Pancreas (tissue), 10 donors: ENCODE results near the gene UBAC1. TPM values are rescaled to one million over a fixed set of nuclear protein-coding genes. Genes with fewer than 3 reads are reported as not detected.

Experiments used
- ATAC-seq, 4 donors: fragments of 200-7000 bp; cut with Tn5 transposase; one replicate each; pipeline versions ENCODE4 v1.8.0 to v1.9.1; 2020; ENCODE audit warnings: mild to moderate bottlenecking in 4 of 4, moderate library complexity in 4 of 4
- DNase-seq, 6 donors: peaks; one replicate each; pipeline ENCODE4 v3.0.0-alpha.2; 2020
- FAIRE-seq: peaks from 2 replicates; lab custom pipeline; 2012; peaks lifted over from hg19 to GRCh38; lab: Jason Lieb, UNC
- H3K27ac ChIP-seq, 4 donors: fragments of 200-600 bp; sonication (generic); 1 replicate in 3 of 4; 2 replicates in 1 of 4; pipeline versions ENCODE4 v1.5.0 to v1.8.0; 2020
- H3K27me3 ChIP-seq, 4 donors: fragments of 200-600 bp; one replicate each; pipeline ENCODE4 v1.8.0; 2021
- H3K36me3 ChIP-seq, 3 donors: fragments of 200-600 bp; sonication (generic) in 1 of 3; one replicate each; pipeline versions ENCODE4 v1.5.0 to v1.8.0; 2020 to 2021
- H3K4me1 ChIP-seq, 3 donors: fragments of 200-600 bp; one replicate each; pipeline ENCODE4 v1.8.0; 2021
- H3K4me3 ChIP-seq, 4 donors: fragments of 200-600 bp; sonication (generic) in 2 of 4; one replicate each; pipeline versions ENCODE4 v1.5.0 to v1.8.0; 2020 to 2021
- H3K9me3 ChIP-seq, 4 donors: fragments of 200-600 bp; one replicate each; pipeline ENCODE4 v1.8.0; 2021
- CTCF ChIP-seq, 4 donors: fragments of 200-600 bp; sonication (generic) in 3 of 4; IDR thresholded peaks; one replicate each; pipeline versions ENCODE4 v1.5.0 to v1.8.0; 2021; ENCODE audit warnings: antibody characterized with exemption in 4 of 4
- WGBS, 2 donors: extraction: QIAGEN DNeasy Blood & Tissue Kit; methylation state at CpG; one replicate each; pipeline ENCODE4 v1.1.7; 2013; 5-methylcytosine and 5-hydroxymethylcytosine counted together
- intact Hi-C, 3 donors: fragments of 100-400 bp; cut with DNase I; formaldehyde crosslinking; loops; one replicate each; pipeline versions ENCODE4 v1.11.1 to v1.14.2; 2022
- polyA plus RNA-seq, 2 donors: library from polyadenylated mRNA; stranded (reverse); fragments of 200-250 nt; gene quantifications; one replicate each; pipeline ENCODE4 v1.2.3, GENCODE V29; 2013
- total RNA-seq, 6 donors: library from RNA; stranded (reverse); fragmentation: NEBNext Ultra II Directional in 4 of 6; extraction: Animal tissue kit (Norgen Biotek cat#: 25700) in 4 of 6; gene quantifications; one replicate each; pipeline versions ENCODE4 v1.2.1 to v1.2.4, GENCODE V29; 2021 to 2023
- donor health status: healthy with polysubstance abuse.
- donor health status: DM: no; HTN: no; CAD: no; lungs with moderate emphysema.
- donor health status: DM: no; HTN: no; CAD: no.
- donor health status: control.
- donor health status: control.
- donor health status: Bipolar disorder and iron deficiency.
- donor health status: DM: yes; HTN: yes; CAD: no.
- donor health status: DM: no; HTN: no; CAD: no.
- donor health status: DM: no; HTN: no; CAD: no.
- donor health status: DM: yes; HTN: yes; CAD: no.

UBAC1 gene
- total and polyA plus RNA-seq, 8 donors, result 9.8 to 33.7 (median 14.4) TPM

- ATAC-seq (no peak), DNase-seq (peak in 1 of 6 donors; percentile 34), FAIRE-seq (no peak)
- WGBS, 2 donors, result 90 to 91% methylated on average over 22 to 23 of the region's 23 CpGs
- intact Hi-C loops, result no loop called here
- TF ChIP-seq CTCF (IDR thresholded peaks at IDR 0.05), result no peak
- Histone ChIP-seq H3K4me1 (no peaks in the 10 kb centered on the region), H3K4me3 (no peak overlapping the region), H3K9me3 (no peaks in the 10 kb centered on the region), H3K36me3 (peaks cover 0 to 7% (median 0%) of the 10 kb centered on the region in 3 donors), H3K27me3 (no peaks in the 10 kb centered on the region), H3K27ac (no peak overlapping the region)
Measured at GRCh38 chr9:135928074-135928730, 33.0 kb downstream of the UBAC1 start.

GRCh38 chr9:135927195-135928013 is 33.8 kb downstream of the UBAC1 start:
- no peak for FAIRE-seq
- intact Hi-C loops, result no loop called here
- WGBS, 2 donors, result 89 to 94% methylated on average over 25 of the region's 25 CpGs
- no peak for ATAC-seq
- no peaks in the 10 kb centered on the region for H3K4me1 ChIP-seq
- H3K27ac ChIP-seq, result no peak overlapping the region
- no peak overlapping the region for H3K4me3 ChIP-seq
- TF ChIP-seq CTCF (IDR thresholded peaks at IDR 0.05), result no peak
- DNase-seq, result peak in 1 of 6 donors; percentile 50
- H3K9me3 ChIP-seq, result no peaks in the 10 kb centered on the region
- H3K27me3 ChIP-seq, result no peaks in the 10 kb centered on the region
- peaks cover 0 to 7% (median 0%) of the 10 kb centered on the region in 3 donors for H3K36me3 ChIP-seq

GRCh38 chr9:135926402-135927194 is 34.6 kb downstream of the UBAC1 start:
- peak in 3 of 4 donors; percentile 72 to 79 (median 73) for ATAC-seq
- no peak overlapping the region for H3K4me3 ChIP-seq
- no peak for FAIRE-seq
- H3K36me3 ChIP-seq, result peaks cover 0 to 7% (median 0%) of the 10 kb centered on the region in 3 donors
- no peaks in the 10 kb centered on the region for H3K27me3 ChIP-seq
- DNase-seq, result peak in 1 of 6 donors; percentile 63
- TF ChIP-seq CTCF (IDR thresholded peaks at IDR 0.05), result no peak
- intact Hi-C loops, result no loop called here
- no peaks in the 10 kb centered on the region for H3K9me3 ChIP-seq
- 85 to 86% methylated on average over 26 to 27 of the region's 27 CpGs for WGBS, 2 donors
- H3K4me1 ChIP-seq, result no peaks in the 10 kb centered on the region
- H3K27ac ChIP-seq, result no peak overlapping the region

GRCh38 chr9:135925496-135926133 is 35.6 kb downstream of the UBAC1 start:
- DNase-seq (no peak), FAIRE-seq (no peak), ATAC-seq (no peak)
- no peak for TF ChIP-seq CTCF (IDR thresholded peaks at IDR 0.05)
- WGBS, 2 donors, result 95 to 96% methylated on average over 19 of the region's 19 CpGs
- H3K27ac ChIP-seq, result no peak overlapping the region
- intact Hi-C loops, result no loop called here
- no peaks in the 10 kb centered on the region for H3K9me3 ChIP-seq
- H3K36me3 ChIP-seq, result no peaks in the 10 kb centered on the region
- H3K4me1 ChIP-seq, result no peaks in the 10 kb centered on the region
- H3K27me3 ChIP-seq, result no peaks in the 10 kb centered on the region
- no peak overlapping the region for H3K4me3 ChIP-seq
